GM18909 (cell line): ENCODE results near the gene LPP.

ENCODE experiments used
- ATAC-seq: cut with Tn5 transposase; IDR thresholded peaks from one replicate; pipeline ENCODE4 v1.9.1; 2021; ENCODE audit warnings: mild to moderate bottlenecking; ENCODE audit not compliant: unreplicated experiment, poor library complexity

Gene LPP

GRCh38 chr3:188343894-188344293 is 189.9 kb downstream of the LPP start:
- ATAC-seq: no peak

DNA sequence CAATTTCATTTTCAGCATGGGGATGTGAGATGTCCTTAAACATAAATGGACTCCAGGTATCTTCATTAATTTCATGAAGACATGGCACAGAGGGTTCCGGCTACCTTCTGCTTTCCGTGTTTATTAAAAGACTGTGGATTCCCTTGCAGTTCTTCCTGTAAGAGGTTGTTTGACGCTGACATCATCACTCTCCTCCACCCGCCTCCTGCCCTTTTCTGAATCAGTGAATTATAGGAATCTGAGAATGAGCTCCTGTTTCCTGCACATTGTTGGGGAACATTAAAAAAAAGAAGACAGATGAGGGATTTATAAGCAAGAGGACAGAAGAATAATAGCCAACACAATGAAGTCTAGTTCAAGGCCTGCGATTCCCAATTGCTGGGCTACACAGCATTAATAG is 191.3 kb downstream of the LPP start:
- no peak for ATAC-seq

DNA sequence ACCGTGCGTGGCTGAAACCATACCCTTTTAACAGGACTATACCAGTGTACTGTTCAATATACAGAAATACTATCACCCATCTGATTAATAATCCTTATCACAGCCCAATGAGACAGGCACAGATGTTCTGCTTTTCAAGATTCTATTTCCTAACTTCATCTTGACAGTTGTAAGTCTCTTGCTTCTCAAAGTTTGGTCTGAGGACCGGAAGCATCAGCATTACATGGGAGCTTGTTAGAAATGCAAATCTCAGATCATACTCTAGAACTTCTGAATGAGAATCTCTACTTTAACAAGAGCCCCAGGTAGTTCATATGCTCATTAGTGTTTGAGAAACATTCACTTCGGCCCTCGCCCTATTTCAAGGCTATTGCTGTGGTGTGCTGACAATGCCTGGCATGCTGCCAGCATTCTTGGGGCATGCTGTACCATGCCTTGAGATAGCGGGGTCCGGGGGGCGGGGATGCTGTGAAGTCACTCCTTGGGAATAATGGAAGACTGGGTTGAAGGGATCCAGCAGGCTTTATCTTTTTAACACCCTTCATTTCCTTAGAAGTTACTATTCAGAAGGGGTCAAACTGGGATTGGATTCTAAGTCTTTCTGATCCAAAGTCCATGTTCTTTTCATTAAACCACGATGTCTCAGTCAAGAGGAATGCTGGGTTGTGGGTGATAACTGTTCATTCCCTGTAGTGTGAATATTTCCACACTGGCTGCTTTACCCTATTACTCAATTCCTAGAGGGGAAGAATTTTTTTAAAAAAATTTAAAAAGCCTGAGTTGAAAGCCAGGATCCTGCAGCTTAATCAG is 194.7 kb downstream of the LPP start:
- no peak for ATAC-seq

DNA sequence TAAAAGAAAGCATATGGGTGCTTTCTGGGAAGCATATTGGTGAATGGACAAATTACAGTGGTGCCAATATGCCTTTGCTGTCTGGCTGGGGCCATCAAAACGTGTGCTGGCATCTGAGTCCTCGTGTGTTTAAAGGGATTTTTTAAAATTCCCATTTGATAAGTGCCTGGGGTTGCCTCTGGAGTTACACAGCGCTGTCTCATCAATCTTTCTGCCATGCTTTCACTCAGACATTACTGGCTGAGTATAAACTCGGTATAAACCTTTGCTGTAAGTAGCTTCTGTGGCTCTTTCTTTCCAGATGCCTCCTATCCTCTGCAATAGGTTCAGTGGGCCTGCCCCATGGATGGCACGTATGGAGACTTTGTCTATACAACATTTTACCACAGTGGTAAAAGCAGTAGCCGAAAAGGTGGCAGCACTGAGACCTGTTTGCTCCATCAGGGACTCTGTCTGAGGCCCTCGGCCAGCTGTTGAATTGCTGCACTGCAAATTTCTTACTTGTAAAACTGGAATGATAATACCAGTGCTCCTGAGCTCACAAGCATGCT is 195.5 kb downstream of the LPP start:
- no peak for ATAC-seq

DNA sequence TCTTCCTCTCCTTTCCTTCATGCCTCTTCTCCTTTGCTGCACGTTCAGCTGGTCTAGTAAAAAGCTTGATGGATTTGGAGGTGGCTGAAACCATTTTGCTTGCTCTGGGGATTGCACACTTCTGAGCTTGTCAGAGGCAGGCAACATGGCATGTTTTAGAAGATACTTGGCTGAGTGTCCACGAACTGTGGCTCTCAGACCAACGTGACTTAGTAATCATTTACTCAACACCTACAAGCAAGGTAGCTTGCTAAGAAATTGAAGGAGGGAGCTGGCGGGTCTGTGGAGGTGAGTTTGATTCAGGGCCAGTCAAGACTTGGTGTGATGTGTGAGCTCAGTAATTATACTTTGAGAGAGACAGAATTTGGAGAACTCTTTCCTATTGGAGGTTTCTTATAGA is 196.0 kb downstream of the LPP start:
- ATAC-seq: no peak

- no peak for ATAC-seq
Measured at GRCh38 chr3:188350961-188351360, 197.0 kb downstream of the LPP start.

DNA sequence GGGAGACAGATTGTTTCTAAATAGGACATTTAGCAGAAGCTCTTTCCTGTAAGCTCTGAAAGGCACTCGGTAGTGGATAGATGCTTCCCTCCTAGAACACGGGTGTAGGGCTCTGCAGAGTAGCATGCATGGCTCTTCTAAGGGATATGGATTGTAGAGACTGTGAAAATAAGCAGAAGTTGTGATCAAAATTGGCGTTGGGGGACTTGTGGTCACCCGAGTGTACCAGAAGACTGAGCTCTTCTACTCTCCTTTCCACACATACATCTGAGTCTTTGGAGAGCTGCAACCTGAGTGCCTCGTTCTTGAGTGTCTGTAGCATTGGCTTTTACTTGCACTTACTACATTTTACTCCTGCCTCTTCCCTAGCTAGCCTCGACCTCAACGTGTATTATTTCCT is 197.7 kb downstream of the LPP start:
- no peak for ATAC-seq

- ATAC-seq: no peak
Measured at GRCh38 chr3:188352196-188352927, 198.4 kb downstream of the LPP start.

- ATAC-seq: no peak
Measured at GRCh38 chr3:188353426-188353825, 199.5 kb downstream of the LPP start.

GRCh38 chr3:188358787-188359493 is 205.0 kb downstream of the LPP start:
- no peak for ATAC-seq

GRCh38 chr3:188360364-188360881 is 206.5 kb downstream of the LPP start:
- ATAC-seq: no peak

- ATAC-seq: no peak
Measured at GRCh38 chr3:188361888-188362287, 207.9 kb downstream of the LPP start.

GRCh38 chr3:188362405-188362831 is 208.5 kb downstream of the LPP start:
- ATAC-seq: no peak

- ATAC-seq: no peak
Measured at GRCh38 chr3:188365184-188365583, 211.2 kb downstream of the LPP start.

GRCh38 chr3:188365988-188366698 is 212.2 kb downstream of the LPP start:
- no peak for ATAC-seq

- no peak for ATAC-seq
Measured at GRCh38 chr3:188367678-188368077, 213.7 kb downstream of the LPP start.

GRCh38 chr3:188369526-188369925 is 215.6 kb downstream of the LPP start:
- ATAC-seq: no peak

GRCh38 chr3:188370081-188370830 is 216.3 kb downstream of the LPP start:
- ATAC-seq: no peak

- no peak for ATAC-seq
Measured at GRCh38 chr3:188378786-188379185, 224.8 kb downstream of the LPP start.
